ENCODE measurements around the gene AGMO. TPM values are rescaled to one million over a fixed set of nuclear protein-coding genes. Genes with fewer than 3 reads are reported as not detected.
A peak's percentile ranks its signal among the peaks of the same experiment; 100 is the strongest.

AGMO gene
- total and polyA plus RNA-seq, 2 donors (not counting 1 experiment from before 2014, with no cell fraction given): 0.06 TPM; not detected in 1

- no peak overlapping the region for H2AFZ ChIP-seq (ENCODE audit: low read length)
- H3K27me3 ChIP-seq (ENCODE audit: control insufficient read depth, insufficient read depth, low read length): no peaks in the 10 kb centered on the region
- H3K79me2 ChIP-seq (ENCODE audit: control insufficient read depth, insufficient read depth, low read length): no peaks in the 10 kb centered on the region
- TF ChIP-seq EZH2 (IDR thresholded peaks at IDR 0.05; ENCODE audit: low read length, missing control alignments) (no peak), CTCF (conservative IDR thresholded peaks at IDR 0.05 in 1 of 2, IDR thresholded peaks at IDR 0.05 in 1 of 2; ENCODE audit: low read depth in 1 of 2, low read length in 2 of 2) (no peak)
- no peak for DNase-seq (ENCODE audit: low read depth in 2 of 2)
- no peaks in the 10 kb centered on the region for H3K4me1 ChIP-seq (ENCODE audit: control insufficient read depth, extremely low read depth, insufficient read depth, low read length)
- H3K4me3 ChIP-seq (replicated peaks in 1 of 4; ENCODE audit: control extremely low read depth in 1 of 4, insufficient read depth in 1 of 4, low read depth in 3 of 4, low read length in 4 of 4): no peak overlapping the region
- no peak overlapping the region for H3K4me2 ChIP-seq (ENCODE audit: extremely low read depth, insufficient read depth, low read length)
- no peaks in the 10 kb centered on the region for H4K20me1 ChIP-seq (ENCODE audit: control insufficient read depth, extremely low read depth, insufficient read depth, low read length)
- no peaks in the 10 kb centered on the region for H3K9me3 ChIP-seq (ENCODE audit: control insufficient read depth, insufficient read depth, low read depth, low read length)
- no peaks in the 10 kb centered on the region for H3K36me3 ChIP-seq (ENCODE audit: control insufficient read depth, insufficient read depth, low read length)
- H3K27ac ChIP-seq (ENCODE audit: insufficient read depth, low read length): no peak overlapping the region
- no peak overlapping the region for H3K9ac ChIP-seq (ENCODE audit: insufficient read depth, low read length)
Observed at GRCh38 chr7:15556339-15557105, 5.3 kb downstream of the AGMO start.

DNA sequence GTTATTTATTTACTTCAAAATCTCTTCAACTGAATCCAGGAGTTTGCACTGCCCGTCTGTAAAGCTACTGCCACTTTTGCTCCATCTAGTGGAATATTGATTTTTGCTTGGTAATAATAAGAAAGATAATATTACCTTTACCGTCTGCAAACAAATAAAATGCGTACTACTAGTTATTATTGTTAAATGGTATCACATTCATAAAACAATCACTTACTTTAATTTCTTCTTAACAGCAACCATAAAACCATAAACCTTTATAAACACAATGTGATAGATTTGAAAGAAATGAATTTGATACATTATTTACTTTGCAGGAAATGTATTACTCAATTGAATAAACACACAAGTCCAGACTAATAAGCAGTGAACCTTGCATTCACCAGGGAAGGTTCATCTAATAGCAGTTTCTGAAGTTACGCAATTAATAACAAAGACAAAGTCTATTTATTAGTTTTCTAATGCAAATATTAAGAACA is 6.4 kb downstream of the AGMO start:
- peak in 1 of 2 donors; percentile 55 for DNase-seq (ENCODE audit: low read depth in 2 of 2)
- no peaks in the 10 kb centered on the region for H3K27me3 ChIP-seq (ENCODE audit: control insufficient read depth, insufficient read depth, low read length)
- no peak for TF ChIP-seq EZH2 (IDR thresholded peaks at IDR 0.05; ENCODE audit: low read length, missing control alignments)
- peak in 1 of 2 donors; percentile 42 for TF ChIP-seq CTCF (conservative IDR thresholded peaks at IDR 0.05 in 1 of 2, IDR thresholded peaks at IDR 0.05 in 1 of 2; ENCODE audit: low read depth in 1 of 2, low read length in 2 of 2)

DNA sequence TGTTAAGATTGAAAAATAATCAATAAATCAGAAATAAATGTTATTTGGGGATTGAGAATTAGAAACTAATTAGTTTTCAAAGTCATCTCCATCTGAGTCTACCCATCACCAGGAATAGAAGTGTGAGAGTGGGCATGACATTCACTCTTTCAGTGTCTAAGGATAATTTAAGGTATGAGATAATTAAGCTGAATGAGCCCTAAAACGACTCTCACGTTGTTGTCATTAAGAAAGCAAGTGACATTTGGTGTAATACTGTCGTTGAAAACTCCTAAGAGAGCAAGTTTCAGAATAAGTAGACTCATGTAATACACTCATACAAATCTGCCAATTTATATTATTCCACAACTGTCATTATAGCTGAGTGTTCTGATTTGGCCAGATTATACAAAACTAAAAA is 7.1 kb downstream of the AGMO start:
- no peaks in the 10 kb centered on the region for H3K36me3 ChIP-seq (ENCODE audit: control insufficient read depth, insufficient read depth, low read length)
- no peaks in the 10 kb centered on the region for H3K79me2 ChIP-seq (ENCODE audit: control insufficient read depth, insufficient read depth, low read length)
- no peaks in the 10 kb centered on the region for H4K20me1 ChIP-seq (ENCODE audit: control insufficient read depth, extremely low read depth, insufficient read depth, low read length)
- no peak overlapping the region for H3K27ac ChIP-seq (ENCODE audit: insufficient read depth, low read length)
- TF ChIP-seq EZH2 (IDR thresholded peaks at IDR 0.05; ENCODE audit: low read length, missing control alignments) (no peak), CTCF (conservative IDR thresholded peaks at IDR 0.05 in 1 of 2, IDR thresholded peaks at IDR 0.05 in 1 of 2; ENCODE audit: low read depth in 1 of 2, low read length in 2 of 2) (no peak)
- H3K9ac ChIP-seq (ENCODE audit: insufficient read depth, low read length): no peak overlapping the region
- H3K4me3 ChIP-seq (replicated peaks in 1 of 4; ENCODE audit: control extremely low read depth in 1 of 4, insufficient read depth in 1 of 4, low read depth in 3 of 4, low read length in 4 of 4): no peak overlapping the region
- H3K9me3 ChIP-seq (ENCODE audit: control insufficient read depth, insufficient read depth, low read depth, low read length): no peaks in the 10 kb centered on the region
- no peaks in the 10 kb centered on the region for H3K27me3 ChIP-seq (ENCODE audit: control insufficient read depth, insufficient read depth, low read length)
- no peaks in the 10 kb centered on the region for H3K4me1 ChIP-seq (ENCODE audit: control insufficient read depth, extremely low read depth, insufficient read depth, low read length)
- H3K4me2 ChIP-seq (ENCODE audit: extremely low read depth, insufficient read depth, low read length): no peak overlapping the region
- no peak overlapping the region for H2AFZ ChIP-seq (ENCODE audit: low read length)
- no peak for DNase-seq (ENCODE audit: low read depth in 2 of 2)

More for the DNA sequence above, 6.4 kb downstream of the AGMO start:
- no peaks in the 10 kb centered on the region for H3K36me3 ChIP-seq (ENCODE audit: control insufficient read depth, insufficient read depth, low read length)
- H3K79me2 ChIP-seq (ENCODE audit: control insufficient read depth, insufficient read depth, low read length): no peaks in the 10 kb centered on the region
- H3K4me3 ChIP-seq (replicated peaks in 1 of 4; ENCODE audit: control extremely low read depth in 1 of 4, insufficient read depth in 1 of 4, low read depth in 3 of 4, low read length in 4 of 4): no peak overlapping the region
- H3K9ac ChIP-seq (ENCODE audit: insufficient read depth, low read length): no peak overlapping the region
- no peaks in the 10 kb centered on the region for H3K9me3 ChIP-seq (ENCODE audit: control insufficient read depth, insufficient read depth, low read depth, low read length)
- no peak overlapping the region for H2AFZ ChIP-seq (ENCODE audit: low read length)
- H3K4me1 ChIP-seq (ENCODE audit: control insufficient read depth, extremely low read depth, insufficient read depth, low read length): no peaks in the 10 kb centered on the region
- no peak overlapping the region for H3K4me2 ChIP-seq (ENCODE audit: extremely low read depth, insufficient read depth, low read length)
- H4K20me1 ChIP-seq (ENCODE audit: control insufficient read depth, extremely low read depth, insufficient read depth, low read length): no peaks in the 10 kb centered on the region
- H3K27ac ChIP-seq (ENCODE audit: insufficient read depth, low read length): no peak overlapping the region
